C4-2B (cell line): ENCODE data around the gene KRTAP2-4.
"Not testable (repeated sequence)": the region's sequence is repeated elsewhere in the genome, so short reads cannot be mapped to it uniquely, and the experiment has no call there.

Experiments used
- H3K27ac ChIP-seq: fragments of 450-650 bp; 2 replicates; pipeline ENCODE4 v1.5.1; 2017
- ZFX ChIP-seq: fragments of 450-650 bp; IDR thresholded peaks from 2 replicates; pipeline ENCODE4 v1.6.1; 2017
- TF ChIP-seq, protein P1 (sequence below): fragments of 450-650 bp; conservative IDR thresholded peaks from 2 replicates; pipeline ENCODE4 v1.5.1; 2017; ENCODE audit warnings: mild to moderate bottlenecking

KRTAP2-4 gene

DNA sequence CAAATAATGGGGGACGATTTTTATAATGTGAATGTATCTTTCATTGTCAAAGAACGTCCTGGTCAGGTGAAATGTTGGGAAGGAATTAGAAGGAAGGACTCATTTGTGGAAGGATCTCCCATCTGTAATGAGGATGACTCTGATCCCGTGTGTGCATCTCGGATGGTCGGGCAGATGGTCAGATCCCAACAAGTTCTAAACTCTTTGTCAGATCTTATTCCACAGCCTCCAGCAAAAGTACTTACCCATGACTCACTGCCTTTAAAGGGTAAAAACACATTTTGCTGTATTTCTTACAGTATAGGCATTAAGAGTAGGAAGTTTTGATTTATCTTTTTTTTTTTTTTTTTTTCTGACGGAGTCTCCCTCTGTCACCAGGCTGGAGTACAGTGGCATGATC is 32.8 kb upstream of the KRTAP2-4 start:
- TF ChIP-seq, protein P1, sequence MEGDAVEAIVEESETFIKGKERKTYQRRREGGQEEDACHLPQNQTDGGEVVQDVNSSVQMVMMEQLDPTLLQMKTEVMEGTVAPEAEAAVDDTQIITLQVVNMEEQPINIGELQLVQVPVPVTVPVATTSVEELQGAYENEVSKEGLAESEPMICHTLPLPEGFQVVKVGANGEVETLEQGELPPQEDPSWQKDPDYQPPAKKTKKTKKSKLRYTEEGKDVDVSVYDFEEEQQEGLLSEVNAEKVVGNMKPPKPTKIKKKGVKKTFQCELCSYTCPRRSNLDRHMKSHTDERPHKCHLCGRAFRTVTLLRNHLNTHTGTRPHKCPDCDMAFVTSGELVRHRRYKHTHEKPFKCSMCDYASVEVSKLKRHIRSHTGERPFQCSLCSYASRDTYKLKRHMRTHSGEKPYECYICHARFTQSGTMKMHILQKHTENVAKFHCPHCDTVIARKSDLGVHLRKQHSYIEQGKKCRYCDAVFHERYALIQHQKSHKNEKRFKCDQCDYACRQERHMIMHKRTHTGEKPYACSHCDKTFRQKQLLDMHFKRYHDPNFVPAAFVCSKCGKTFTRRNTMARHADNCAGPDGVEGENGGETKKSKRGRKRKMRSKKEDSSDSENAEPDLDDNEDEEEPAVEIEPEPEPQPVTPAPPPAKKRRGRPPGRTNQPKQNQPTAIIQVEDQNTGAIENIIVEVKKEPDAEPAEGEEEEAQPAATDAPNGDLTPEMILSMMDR = no peak
- no peak for TF ChIP-seq ZFX
- H3K27ac ChIP-seq = no peak overlapping the region

DNA sequence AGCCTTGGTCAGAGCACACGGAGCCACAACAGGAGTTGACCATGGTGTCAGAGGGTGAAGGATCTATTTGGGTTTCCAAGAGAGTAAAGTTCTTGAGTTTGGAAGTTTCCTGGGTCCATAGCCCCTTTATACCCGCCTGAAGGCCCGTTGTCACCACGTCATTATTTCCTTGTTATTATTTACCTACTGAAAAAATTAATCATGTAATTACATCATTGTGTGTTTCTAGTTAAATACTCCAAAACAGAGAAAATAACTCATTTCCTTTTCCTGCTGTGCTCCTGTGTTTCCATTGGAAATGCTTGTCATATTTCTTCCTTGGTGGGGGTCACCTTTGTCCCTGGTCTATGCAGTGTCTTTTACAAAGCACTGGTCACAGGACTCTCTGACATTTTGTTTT is 32.4 kb upstream of the KRTAP2-4 start, which contains the start of gene KRTAP4-8:
KRTAP4-8 (minus strand) TSS at position 101 of the 400 bp plus-strand sequence; CDS start at position 43, 58 bp downstream.
- TF ChIP-seq ZFX = no peak
- TF ChIP-seq, protein P1 = no peak
- no peak within 1 kb of the TSS for H3K27ac ChIP-seq

DNA sequence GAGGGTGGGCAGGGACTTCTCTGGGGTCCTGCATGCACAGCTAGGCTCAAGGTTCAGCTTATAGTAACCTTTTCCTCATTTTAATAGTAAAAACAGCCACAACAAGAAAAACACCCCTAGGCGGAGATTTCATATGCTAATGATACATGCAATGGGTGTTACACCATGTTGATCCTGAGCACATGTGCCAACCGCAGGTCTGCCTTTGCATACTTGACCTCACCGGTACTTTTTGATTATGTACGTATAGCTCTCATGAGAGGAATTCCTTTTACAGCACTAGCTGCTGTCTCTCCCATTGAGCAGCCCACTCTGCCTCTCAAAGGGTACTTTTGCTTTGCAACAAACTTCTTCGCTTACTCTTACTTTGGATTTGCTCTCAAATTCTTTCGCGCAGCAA is 30.4 kb upstream of the KRTAP2-4 start:
- no peak overlapping the region for H3K27ac ChIP-seq
- no peak for TF ChIP-seq ZFX
- TF ChIP-seq, protein P1 = no peak

DNA sequence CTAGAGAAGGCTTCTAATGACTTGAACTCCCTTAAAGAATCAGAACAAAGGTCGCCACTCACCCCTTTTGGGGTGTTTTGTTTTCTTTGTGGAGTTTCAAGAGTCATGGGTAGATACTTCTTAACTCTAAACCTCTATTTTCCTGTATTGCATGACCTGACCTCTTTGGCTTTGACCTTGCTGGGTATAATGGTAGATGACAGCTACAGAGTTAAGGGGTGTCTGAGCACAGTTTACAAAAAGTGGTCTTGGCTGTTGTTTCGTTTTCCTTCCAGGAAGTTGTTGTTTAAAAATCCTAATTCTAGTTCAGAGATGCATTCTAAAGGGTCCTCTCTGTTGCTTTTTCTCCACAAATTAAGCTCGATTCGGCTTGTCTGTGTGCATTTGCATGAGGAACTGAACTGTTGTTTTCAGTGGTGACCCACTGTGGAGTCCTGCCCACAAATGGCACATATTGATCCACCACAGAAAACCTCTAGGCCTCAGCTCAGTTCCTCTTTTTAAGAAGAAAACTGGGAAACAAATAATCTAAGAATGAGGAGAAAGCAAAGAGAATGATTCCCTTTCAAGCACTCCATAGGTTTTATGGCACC is 23.2 kb upstream of the KRTAP2-4 start:
- not testable (repeated sequence) for H3K27ac ChIP-seq

DNA sequence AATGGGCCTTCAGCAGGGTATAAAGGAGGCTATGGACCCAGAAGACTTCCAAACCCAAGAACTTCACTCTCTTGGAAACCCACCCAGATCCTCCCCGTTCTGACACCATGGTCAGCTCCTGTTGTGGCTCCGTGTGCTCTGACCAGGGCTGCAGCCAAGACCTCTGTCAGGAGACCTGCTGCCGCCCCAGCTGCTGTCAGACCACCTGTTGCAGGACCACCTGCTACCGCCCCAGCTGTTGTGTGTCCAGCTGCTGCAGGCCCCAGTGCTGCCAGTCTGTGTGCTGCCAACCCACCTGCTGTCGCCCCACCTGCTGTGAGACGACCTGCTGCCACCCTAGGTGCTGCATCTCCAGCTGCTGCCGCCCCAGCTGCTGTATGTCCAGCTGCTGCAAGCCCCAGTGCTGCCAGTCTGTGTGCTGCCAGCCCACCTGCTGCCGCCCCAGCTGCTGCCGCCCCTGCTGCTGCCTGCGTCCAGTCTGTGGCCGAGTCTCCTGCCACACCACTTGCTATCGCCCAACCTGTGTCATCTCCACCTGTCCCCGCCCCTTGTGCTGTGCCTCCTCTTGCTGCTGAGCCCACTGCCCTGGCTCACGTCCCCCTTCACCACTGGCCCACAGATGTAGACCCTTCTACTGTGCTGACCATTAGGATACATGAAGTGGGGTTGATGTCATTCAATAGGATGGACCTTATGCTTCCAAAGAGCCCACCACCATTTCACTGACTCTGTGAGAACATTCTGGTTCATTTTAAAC is 18.6 kb upstream of the KRTAP2-4 start, which contains the start of gene KRTAP4-7:
KRTAP4-7 (plus strand) TSS at position 51 of the 757 bp plus-strand sequence; CDS start at position 108, 57 bp downstream.
- not testable (repeated sequence) for H3K27ac ChIP-seq

DNA sequence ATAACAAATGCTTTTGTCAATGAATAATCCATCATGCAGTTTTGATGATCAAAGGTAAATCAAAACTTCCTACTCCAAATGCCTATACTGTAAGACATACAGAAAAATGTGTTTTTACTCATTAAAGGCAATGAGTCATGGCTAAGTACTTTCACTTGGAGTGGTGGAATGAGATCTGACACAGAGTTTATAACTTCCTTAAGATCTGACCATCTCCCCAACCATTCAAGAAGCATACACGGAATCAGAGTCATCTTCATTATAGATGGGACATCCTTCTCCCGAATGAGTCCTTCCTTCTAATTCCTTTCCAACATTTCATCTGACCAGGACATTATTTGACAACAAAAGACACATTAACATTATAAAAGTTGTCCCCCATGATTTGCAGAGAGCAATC is 17.7 kb upstream of the KRTAP2-4 start:
- not testable (repeated sequence) for H3K27ac ChIP-seq

DNA sequence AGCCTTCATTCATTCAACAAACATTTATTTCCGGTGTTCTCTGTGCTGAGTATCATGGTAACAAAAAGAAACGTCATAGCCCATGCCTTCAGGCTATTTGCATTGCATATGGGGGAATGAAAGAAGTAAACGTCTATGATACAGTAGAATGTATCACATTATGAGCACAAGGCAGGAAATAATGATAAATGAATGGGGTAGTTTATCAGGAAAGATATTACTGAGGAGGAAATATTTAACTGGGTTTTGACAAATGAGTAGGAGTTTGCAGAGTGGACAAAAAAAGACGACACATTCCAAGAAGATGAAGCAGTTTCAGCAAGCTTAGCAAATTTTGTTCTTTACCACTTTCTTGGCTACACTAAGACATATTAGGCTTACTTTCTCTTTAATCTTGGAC is 16.9 kb upstream of the KRTAP2-4 start:
- H3K27ac ChIP-seq = no peak overlapping the region
- no peak for TF ChIP-seq ZFX

DNA sequence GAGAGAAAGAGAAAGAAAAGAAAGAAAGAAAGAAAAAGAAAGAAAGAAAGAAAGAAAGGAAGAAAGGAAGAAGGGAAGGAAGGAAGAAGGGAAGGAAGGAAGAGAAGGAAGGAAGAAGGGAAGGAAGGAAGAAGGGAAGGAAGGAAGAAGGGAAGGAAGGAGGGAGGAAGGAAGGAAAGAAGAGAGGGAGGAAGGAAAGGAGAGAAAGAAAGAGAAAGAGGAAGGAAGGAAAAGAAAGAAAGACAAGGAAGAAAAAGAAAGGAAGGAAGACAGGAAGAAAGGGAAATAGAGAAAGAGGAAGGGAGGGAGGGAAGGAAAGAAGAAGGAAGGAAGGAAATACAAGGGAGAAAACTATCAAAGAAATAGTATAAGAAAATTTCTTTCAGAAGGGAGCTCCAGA is 11.1 kb upstream of the KRTAP2-4 start:
- no peak overlapping the region for H3K27ac ChIP-seq
- TF ChIP-seq, protein P1 = no peak
- no peak for TF ChIP-seq ZFX

DNA sequence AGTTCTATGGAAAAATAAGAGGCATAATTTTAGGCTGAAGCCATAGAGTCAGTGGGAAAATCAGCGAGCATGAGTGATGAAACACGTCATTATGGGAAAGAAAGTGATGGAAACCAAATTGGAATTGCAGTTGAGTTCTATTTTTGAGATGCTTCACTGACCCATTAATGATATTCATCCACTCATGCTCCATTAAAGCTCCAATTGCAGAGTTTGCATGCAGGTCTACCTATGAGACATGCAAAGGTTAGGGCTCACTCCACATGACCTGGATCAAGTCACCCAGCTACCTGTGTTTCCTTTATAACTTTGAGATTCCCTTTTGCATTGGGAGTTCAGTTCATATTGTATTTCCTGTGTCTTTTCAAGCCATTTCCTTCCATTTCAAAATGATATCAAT is 8.0 kb upstream of the KRTAP2-4 start:
- TF ChIP-seq, protein P1 = no peak
- TF ChIP-seq ZFX = no peak
- H3K27ac ChIP-seq = no peak overlapping the region
